Measurements from ENCODE around the gene MSX2. TPM values are rescaled to one million over a fixed set of nuclear protein-coding genes. Genes with fewer than 3 reads are reported as not detected.

MSX2 gene
- total RNA-seq: not detected

GRCh38 chr5:174724484-174725260, at the start of gene MSX2:
Gene MSX2, plus strand, starts transcription at chr5:174724582. Its CDS starts 78 bp downstream, at chr5:174724660.
- peaks cover 3% of the 10 kb centered on the region for H3K9me3 Mint-ChIP-seq
- peaks cover 6% of the 10 kb centered on the region for H3K36me3 Mint-ChIP-seq
- POLR2A ChIA-PET: interaction anchor here (0.7 kb wide), 1 partner anchor 520 kb away, joined by 4 read pairs; no protein-coding TSS in a partner anchor
- H3K4me3 Mint-ChIP-seq: peak within 1 kb of the TSS; percentile 80
- peaks cover 91% of the 10 kb centered on the region for H3K27me3 Mint-ChIP-seq
- DNase-seq (peak; percentile 37), ATAC-seq (ENCODE audit: low read depth) (no peak)
- H3K4me1 Mint-ChIP-seq: peaks cover 7% of the 10 kb centered on the region
- H3K27ac Mint-ChIP-seq: peak within 1 kb of the TSS; percentile 80

- Mint-ChIP-seq H3K4me3 (no peak overlapping the region), H3K27ac (no peak overlapping the region), H3K4me1 (no peaks in the 10 kb centered on the region), H3K9me3 (no peaks in the 10 kb centered on the region), H3K36me3 (no peaks in the 10 kb centered on the region), H3K27me3 (no peaks in the 10 kb centered on the region)
- POLR2A ChIA-PET: no interaction called here
- DNase-seq: no peak
- no peak for ATAC-seq (ENCODE audit: low read depth)
Measured at GRCh38 chr5:174675110-174675509, 49.3 kb upstream of the MSX2 start.

DNA sequence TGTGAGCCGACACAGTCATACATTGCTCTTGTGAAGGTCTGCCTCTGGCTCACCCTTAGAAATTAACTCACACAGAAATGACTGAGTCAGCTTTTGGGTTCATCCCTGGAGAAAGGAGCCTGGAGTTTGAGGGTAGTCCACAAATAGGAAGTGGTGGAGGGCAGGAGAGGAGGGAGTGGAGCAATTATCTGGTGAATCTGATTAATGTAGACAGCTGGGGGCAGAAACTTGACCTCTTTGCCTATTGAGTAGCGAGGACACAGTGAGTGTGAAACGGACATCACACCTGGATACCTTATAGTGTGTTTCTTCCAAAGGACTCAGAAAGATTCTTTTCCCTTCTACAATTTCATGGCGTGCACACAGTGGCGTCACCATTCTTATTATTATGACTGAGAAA, 48.5 kb upstream of the MSX2 start:
- POLR2A ChIA-PET: no interaction called here
- ATAC-seq (ENCODE audit: low read depth): no peak
- no peaks in the 10 kb centered on the region for H3K4me1 Mint-ChIP-seq

DNA sequence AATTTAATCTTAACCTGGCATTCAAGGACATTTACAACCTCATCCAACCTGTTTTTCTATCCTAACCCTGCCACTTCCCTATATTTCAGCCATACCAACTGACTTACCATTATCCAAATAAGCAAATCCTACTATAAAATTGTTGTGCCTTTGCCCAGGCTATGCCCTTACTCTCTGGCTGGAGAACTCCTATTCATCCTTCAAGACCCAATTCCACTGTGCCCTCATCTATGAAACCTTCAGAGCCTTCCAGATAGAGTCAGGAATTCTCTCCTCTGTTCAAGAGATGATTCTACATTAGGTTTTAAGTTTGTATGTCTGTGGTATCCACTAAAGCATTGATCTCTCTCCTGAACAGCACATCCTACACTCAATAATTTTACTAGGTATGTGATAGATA, 46.3 kb upstream of the MSX2 start:
- Mint-ChIP-seq H3K4me1 (no peaks in the 10 kb centered on the region), H3K9me3 (no peaks in the 10 kb centered on the region), H3K4me3 (no peak overlapping the region), H3K27me3 (no peaks in the 10 kb centered on the region), H3K36me3 (no peaks in the 10 kb centered on the region), H3K27ac (no peak overlapping the region)
- DNase-seq (no peak), ATAC-seq (ENCODE audit: low read depth) (no peak)
- POLR2A ChIA-PET: no interaction called here

More for the DNA sequence above, 48.5 kb upstream of the MSX2 start:
- H3K4me3 Mint-ChIP-seq: no peak overlapping the region
- no peaks in the 10 kb centered on the region for H3K36me3 Mint-ChIP-seq
- DNase-seq: no peak
- H3K27me3 Mint-ChIP-seq: no peaks in the 10 kb centered on the region
- H3K9me3 Mint-ChIP-seq: no peaks in the 10 kb centered on the region
- H3K27ac Mint-ChIP-seq: no peak overlapping the region

GRCh38 chr5:174680901-174681565, 43.3 kb upstream of the MSX2 start:
- H3K4me1 Mint-ChIP-seq: no peaks in the 10 kb centered on the region
- POLR2A ChIA-PET: no interaction called here
- H3K4me3 Mint-ChIP-seq: no peak overlapping the region

GRCh38 chr5:174687503-174687902, 36.9 kb upstream of the MSX2 start:
- Mint-ChIP-seq H3K9me3 (no peaks in the 10 kb centered on the region), H3K27ac (no peak overlapping the region), H3K36me3 (no peaks in the 10 kb centered on the region), H3K4me3 (no peak overlapping the region), H3K4me1 (no peaks in the 10 kb centered on the region), H3K27me3 (peaks cover 50% of the 10 kb centered on the region)
- POLR2A ChIA-PET: interaction anchor here (0.6 to 0.7 kb wide), 2 partner anchors 1183 to 1945 kb away, joined by 4 read pairs; no protein-coding TSS in a partner anchor
- ATAC-seq (ENCODE audit: low read depth): no peak
- DNase-seq: no peak

More at GRCh38 chr5:174680901-174681565, 43.3 kb upstream of the MSX2 start:
- Mint-ChIP-seq H3K36me3 (no peaks in the 10 kb centered on the region), H3K9me3 (no peaks in the 10 kb centered on the region), H3K27me3 (peaks cover 2% of the 10 kb centered on the region), H3K27ac (no peak overlapping the region)
- ATAC-seq (ENCODE audit: low read depth): no peak
- DNase-seq: no peak

DNA sequence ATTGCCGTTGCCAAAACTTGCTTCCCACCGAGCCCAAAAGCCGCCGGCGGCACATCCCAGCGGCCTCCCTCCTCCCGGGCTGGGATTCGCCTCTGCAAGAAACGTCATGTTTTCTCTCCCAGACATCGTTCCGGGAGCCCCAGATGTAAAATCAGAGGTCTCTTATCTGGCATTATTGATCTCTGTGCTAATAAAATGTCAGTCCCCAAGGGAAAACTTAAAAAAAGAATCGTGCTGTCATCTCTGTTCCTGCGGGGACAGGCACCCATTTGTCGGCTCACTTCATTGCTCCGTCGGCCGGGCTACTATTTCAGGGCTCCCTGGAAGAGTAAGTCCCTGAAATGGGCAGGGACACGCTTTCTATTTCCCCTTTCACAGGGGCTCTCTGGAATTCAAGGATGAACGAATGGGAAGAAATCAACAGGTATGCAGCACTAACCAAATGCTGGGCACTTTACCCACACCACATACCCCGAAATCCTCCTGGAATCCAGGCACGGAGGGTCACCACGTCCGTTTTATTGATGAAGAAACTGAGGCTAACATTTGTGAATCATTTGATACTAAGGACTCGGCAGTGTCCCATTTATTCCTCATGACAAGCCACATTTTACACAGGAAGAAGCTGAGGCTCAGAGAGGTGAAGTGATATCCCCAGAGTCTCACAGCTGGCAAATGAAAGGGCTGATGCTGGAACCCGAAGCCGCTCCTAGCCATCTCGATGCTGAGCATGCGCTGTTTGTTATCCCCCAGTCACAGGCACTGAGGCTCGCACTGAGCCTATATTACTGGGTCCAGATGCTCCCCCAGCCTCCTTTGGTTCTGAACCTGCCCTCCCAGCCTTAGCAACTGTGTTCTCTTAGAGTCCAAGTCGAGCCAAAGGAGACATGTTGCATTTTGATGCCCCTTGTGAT, 35.7 kb upstream of the MSX2 start:
- Mint-ChIP-seq H3K27me3 (peaks cover 59% of the 10 kb centered on the region), H3K27ac (no peak overlapping the region), H3K36me3 (no peaks in the 10 kb centered on the region), H3K4me3 (no peak overlapping the region), H3K4me1 (no peaks in the 10 kb centered on the region), H3K9me3 (no peaks in the 10 kb centered on the region)
- POLR2A ChIA-PET: no interaction called here
- no peak for ATAC-seq (ENCODE audit: low read depth)
- no peak for DNase-seq

DNA sequence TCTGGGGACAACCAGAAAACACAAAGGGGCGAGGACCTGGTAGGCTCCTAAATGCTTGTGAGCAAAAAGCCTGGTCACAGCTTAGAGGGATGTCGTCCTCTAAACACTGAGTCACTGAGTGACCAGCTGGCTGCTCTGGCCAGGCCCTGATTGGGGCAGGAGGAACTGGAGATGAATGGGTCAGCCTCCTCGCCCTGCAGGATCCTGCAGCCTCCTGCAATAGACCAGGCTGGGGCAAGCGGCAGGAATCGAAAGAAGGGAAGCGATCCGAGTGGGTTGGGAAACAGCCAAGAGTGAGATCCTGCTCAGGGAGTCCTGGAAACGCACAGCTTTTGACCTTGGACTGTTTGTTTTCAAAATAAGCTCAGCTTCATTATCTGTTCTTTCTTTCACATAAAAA, 34.1 kb upstream of the MSX2 start:
- DNase-seq (no peak), ATAC-seq (ENCODE audit: low read depth) (no peak)
- H3K4me1 Mint-ChIP-seq: no peaks in the 10 kb centered on the region
- peaks cover 71% of the 10 kb centered on the region for H3K27me3 Mint-ChIP-seq
- H3K9me3 Mint-ChIP-seq: no peaks in the 10 kb centered on the region
- no peak overlapping the region for H3K4me3 Mint-ChIP-seq
- no peak overlapping the region for H3K27ac Mint-ChIP-seq
- no peaks in the 10 kb centered on the region for H3K36me3 Mint-ChIP-seq
- POLR2A ChIA-PET: no interaction called here

- DNase-seq: no peak
- Mint-ChIP-seq H3K27me3 (peaks cover 66% of the 10 kb centered on the region), H3K36me3 (no peaks in the 10 kb centered on the region), H3K27ac (no peak overlapping the region), H3K4me3 (no peak overlapping the region), H3K4me1 (no peaks in the 10 kb centered on the region), H3K9me3 (no peaks in the 10 kb centered on the region)
- no peak for ATAC-seq (ENCODE audit: low read depth)
- POLR2A ChIA-PET: no interaction called here
Measured at GRCh38 chr5:174692381-174692780, 32.0 kb upstream of the MSX2 start.

DNA sequence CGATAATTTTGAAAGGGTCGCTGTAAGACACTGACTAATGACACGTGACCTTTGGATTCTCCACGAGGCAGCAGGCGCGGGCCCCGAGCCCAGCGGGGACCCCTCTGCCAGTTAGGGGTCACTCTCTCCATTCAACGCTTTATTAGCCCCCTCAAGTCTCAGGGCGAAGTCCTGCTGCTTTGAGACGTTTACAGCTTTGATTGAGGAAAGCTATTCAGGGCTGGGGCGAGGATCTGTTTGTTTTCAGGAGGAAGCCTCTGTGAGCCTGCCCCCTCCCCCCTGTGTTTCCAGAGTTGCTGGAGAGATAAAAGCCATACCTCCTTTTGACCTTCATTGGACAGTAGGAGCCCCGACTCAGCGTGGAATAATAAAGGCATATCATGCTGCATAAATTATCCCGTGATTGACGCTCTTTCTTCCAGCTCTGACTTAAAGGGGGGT, 31.4 kb upstream of the MSX2 start:
- Mint-ChIP-seq H3K4me3 (no peak overlapping the region), H3K27ac (no peak overlapping the region), H3K4me1 (no peaks in the 10 kb centered on the region), H3K36me3 (no peaks in the 10 kb centered on the region), H3K9me3 (no peaks in the 10 kb centered on the region), H3K27me3 (peaks cover 60% of the 10 kb centered on the region)
- POLR2A ChIA-PET: no interaction called here
- no peak for ATAC-seq (ENCODE audit: low read depth)
- no peak for DNase-seq

GRCh38 chr5:174693697-174694385, 30.5 kb upstream of the MSX2 start:
- no peaks in the 10 kb centered on the region for H3K4me1 Mint-ChIP-seq
- H3K27ac Mint-ChIP-seq: no peak overlapping the region
- ATAC-seq (ENCODE audit: low read depth): no peak
- no peaks in the 10 kb centered on the region for H3K36me3 Mint-ChIP-seq
- H3K27me3 Mint-ChIP-seq: peaks cover 52% of the 10 kb centered on the region
- H3K4me3 Mint-ChIP-seq: no peak overlapping the region
- POLR2A ChIA-PET: no interaction called here
- no peaks in the 10 kb centered on the region for H3K9me3 Mint-ChIP-seq
- DNase-seq: no peak

DNA sequence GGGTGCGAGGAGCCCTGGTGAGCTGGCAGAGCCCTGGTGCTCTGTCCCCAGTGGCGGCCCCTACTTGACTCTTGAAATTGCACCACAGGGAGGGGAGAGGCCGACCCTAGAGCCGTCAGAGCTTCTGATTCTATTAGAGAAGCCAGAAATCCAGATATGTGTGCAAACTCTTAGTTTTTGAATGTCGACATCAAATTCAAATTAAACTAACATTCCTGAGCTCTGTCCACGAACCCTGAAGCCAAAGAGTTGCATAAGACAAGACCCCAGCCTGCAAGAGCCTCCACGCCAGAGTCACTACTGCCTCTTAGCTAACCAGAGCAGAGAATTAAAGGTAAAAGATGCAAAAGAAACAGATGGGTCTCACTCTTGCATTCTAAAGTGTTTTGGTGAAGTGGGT, 29.8 kb upstream of the MSX2 start:
- H3K9me3 Mint-ChIP-seq: no peaks in the 10 kb centered on the region
- no peaks in the 10 kb centered on the region for H3K4me1 Mint-ChIP-seq
- POLR2A ChIA-PET: no interaction called here
- H3K4me3 Mint-ChIP-seq: no peak overlapping the region
- H3K36me3 Mint-ChIP-seq: no peaks in the 10 kb centered on the region
- no peak overlapping the region for H3K27ac Mint-ChIP-seq
- ATAC-seq (ENCODE audit: low read depth) (no peak), DNase-seq (no peak)
- H3K27me3 Mint-ChIP-seq: peaks cover 44% of the 10 kb centered on the region

DNA sequence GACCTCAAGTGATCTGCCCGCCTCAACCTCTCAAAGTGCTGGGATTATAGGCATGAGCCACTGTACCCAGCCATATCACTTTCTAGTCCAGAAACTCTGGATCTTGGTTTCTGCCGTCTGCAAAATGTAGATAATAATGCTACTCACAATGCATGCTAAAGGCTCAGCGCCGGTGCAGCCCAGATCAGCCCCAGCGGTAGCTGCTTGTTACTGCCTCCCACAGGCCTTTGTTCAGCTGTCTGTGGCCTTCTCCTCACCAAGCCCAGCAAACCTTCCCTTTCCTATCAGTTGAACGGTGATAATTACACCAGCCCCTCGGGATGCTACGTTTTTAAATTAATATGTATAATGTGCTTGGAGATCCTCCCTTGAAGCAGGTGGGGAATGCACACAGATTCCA, 26.2 kb upstream of the MSX2 start:
- Mint-ChIP-seq H3K4me1 (no peaks in the 10 kb centered on the region), H3K9me3 (no peaks in the 10 kb centered on the region), H3K27me3 (peaks cover 15% of the 10 kb centered on the region), H3K4me3 (no peak overlapping the region), H3K36me3 (no peaks in the 10 kb centered on the region), H3K27ac (no peak overlapping the region)
- DNase-seq (no peak), ATAC-seq (ENCODE audit: low read depth) (no peak)
- POLR2A ChIA-PET: no interaction called here

Data from activated naive CD8-positive, alpha-beta T cell treated with anti-CD3 and anti-CD28 coated beads, Interleukin-2, amount 10 ng/mL, durations not matched to agents 7 days and 5 days (primary cell).